ENCODE results near the gene TDRD7. TPM values are rescaled to one million over a fixed set of nuclear protein-coding genes. Genes with fewer than 3 reads are reported as not detected.

TDRD7 gene
- total RNA-seq, 2 donors from 2014 or later: 9.3 to 18.0 TPM

GRCh38 chr9:97387504-97387886 is 24.4 kb upstream of the TDRD7 start:
- 23% methylated on average over 13 of the region's 13 CpGs for WGBS
- DNase-seq (ENCODE audit: low spot score): no peak
- no peaks in the 10 kb centered on the region for H3K4me1 ChIP-seq (replicated peaks)
- H3K27ac ChIP-seq: no peak overlapping the region
- H3K4me3 ChIP-seq: no peak overlapping the region
- TF ChIP-seq POLR2AphosphoS5 (IDR thresholded peaks at IDR 0.05) (no peak), CTCF (IDR thresholded peaks at IDR 0.05) (no peak), POLR2A (IDR thresholded peaks at IDR 0.05) (no peak)
- no peaks in the 10 kb centered on the region for H3K9me3 ChIP-seq
- no peaks in the 10 kb centered on the region for H3K27me3 ChIP-seq (replicated peaks; ENCODE audit: insufficient read depth)
- intact Hi-C loops (cut with DNase I): no loop called here
- no peaks in the 10 kb centered on the region for H3K36me3 ChIP-seq

GRCh38 chr9:97387936-97388684 is 23.8 kb upstream of the TDRD7 start:
- intact Hi-C loops (cut with DNase I): no loop called here
- TF ChIP-seq POLR2AphosphoS5 (IDR thresholded peaks at IDR 0.05): no peak
- no peak for TF ChIP-seq POLR2A (IDR thresholded peaks at IDR 0.05)
- TF ChIP-seq CTCF (IDR thresholded peaks at IDR 0.05): no peak
- H3K9me3 ChIP-seq: no peaks in the 10 kb centered on the region

GRCh38 chr9:97388721-97389238 is 23.1 kb upstream of the TDRD7 start:
- Histone ChIP-seq H3K27ac (no peak overlapping the region), H3K9me3 (no peaks in the 10 kb centered on the region), H3K27me3 (replicated peaks; ENCODE audit: insufficient read depth) (no peaks in the 10 kb centered on the region), H3K4me1 (replicated peaks) (no peaks in the 10 kb centered on the region), H3K36me3 (no peaks in the 10 kb centered on the region), H3K4me3 (no peak overlapping the region)
- intact Hi-C loops (cut with DNase I): no loop called here
- DNase-seq (ENCODE audit: low spot score): no peak
- WGBS: 61% methylated on average over 5 of the region's 5 CpGs
- TF ChIP-seq CTCF (IDR thresholded peaks at IDR 0.05) (no peak), POLR2A (IDR thresholded peaks at IDR 0.05) (no peak), POLR2AphosphoS5 (IDR thresholded peaks at IDR 0.05) (no peak)

More at GRCh38 chr9:97387936-97388684, 23.8 kb upstream of the TDRD7 start:
- Histone ChIP-seq H3K27ac (no peak overlapping the region), H3K36me3 (no peaks in the 10 kb centered on the region), H3K4me3 (no peak overlapping the region), H3K4me1 (replicated peaks) (no peaks in the 10 kb centered on the region), H3K27me3 (replicated peaks; ENCODE audit: insufficient read depth) (no peaks in the 10 kb centered on the region)
- 76% methylated on average over 5 of the region's 5 CpGs for WGBS
- no peak for DNase-seq (ENCODE audit: low spot score)

GRCh38 chr9:97389249-97389648 is 22.6 kb upstream of the TDRD7 start:
- Histone ChIP-seq H3K36me3 (no peaks in the 10 kb centered on the region), H3K27ac (no peak overlapping the region), H3K9me3 (no peaks in the 10 kb centered on the region), H3K4me3 (no peak overlapping the region), H3K4me1 (replicated peaks) (no peaks in the 10 kb centered on the region), H3K27me3 (replicated peaks; ENCODE audit: insufficient read depth) (no peaks in the 10 kb centered on the region)
- DNase-seq (ENCODE audit: low spot score): no peak
- intact Hi-C loops (cut with DNase I): no loop called here
- WGBS: 84% methylated on average over 3 of the region's 3 CpGs
- TF ChIP-seq POLR2AphosphoS5 (IDR thresholded peaks at IDR 0.05): no peak
- no peak for TF ChIP-seq CTCF (IDR thresholded peaks at IDR 0.05)
- TF ChIP-seq POLR2A (IDR thresholded peaks at IDR 0.05): no peak

All from prostate gland (tissue), 2 donors.